ENCODE data around the gene PHLDA3.

The PHLDA3 gene

GRCh38 chr1:201422436-201423030 is 46.5 kb downstream of the PHLDA3 start:
- no peak overlapping the region for H3K4me3 ChIP-seq (ENCODE audit: low read length)
- DNase-seq (ENCODE audit: low read depth): no peak
- TF ChIP-seq CTCF (conservative IDR thresholded peaks at IDR 0.05; ENCODE audit: low read depth, low read length): no peak

- H3K4me3 ChIP-seq (ENCODE audit: low read length): no peak overlapping the region
- no peak for TF ChIP-seq CTCF (conservative IDR thresholded peaks at IDR 0.05; ENCODE audit: low read depth, low read length)
- no peak for DNase-seq (ENCODE audit: low read depth)
Measured at GRCh38 chr1:201422026-201422425, 47.0 kb downstream of the PHLDA3 start.

GRCh38 chr1:201421041-201421440 is 47.9 kb downstream of the PHLDA3 start:
- no peak overlapping the region for H3K4me3 ChIP-seq (ENCODE audit: low read length)
- DNase-seq (ENCODE audit: low read depth): no peak
- no peak for TF ChIP-seq CTCF (conservative IDR thresholded peaks at IDR 0.05; ENCODE audit: low read depth, low read length)

GRCh38 chr1:201420608-201421002 is 48.4 kb downstream of the PHLDA3 start:
- no peak for TF ChIP-seq CTCF (conservative IDR thresholded peaks at IDR 0.05; ENCODE audit: low read depth, low read length)
- no peak overlapping the region for H3K4me3 ChIP-seq (ENCODE audit: low read length)
- DNase-seq (ENCODE audit: low read depth): no peak

GRCh38 chr1:201419746-201420607 is 49.0 kb downstream of the PHLDA3 start:
- no peak for DNase-seq (ENCODE audit: low read depth)
- no peak overlapping the region for H3K4me3 ChIP-seq (ENCODE audit: low read length)
- no peak for TF ChIP-seq CTCF (conservative IDR thresholded peaks at IDR 0.05; ENCODE audit: low read depth, low read length)

GRCh38 chr1:201419256-201419655 is 49.7 kb downstream of the PHLDA3 start:
- DNase-seq (ENCODE audit: low read depth): no peak
- TF ChIP-seq CTCF (conservative IDR thresholded peaks at IDR 0.05; ENCODE audit: low read depth, low read length): no peak
- H3K4me3 ChIP-seq (ENCODE audit: low read length): no peak overlapping the region

GRCh38 chr1:201418461-201418860 is 50.5 kb downstream of the PHLDA3 start:
- TF ChIP-seq CTCF (conservative IDR thresholded peaks at IDR 0.05; ENCODE audit: low read depth, low read length): no peak
- no peak overlapping the region for H3K4me3 ChIP-seq (ENCODE audit: low read length)
- DNase-seq (ENCODE audit: low read depth): no peak

Data from retinal pigment epithelial cell (primary cell).